HG03460 (cell line): ENCODE results near the gene CDK1.

Experiments
- ATAC-seq: cut with Tn5 transposase; IDR thresholded peaks from one replicate; pipeline ENCODE4 v1.9.1; 2021; ENCODE audit not compliant: unreplicated experiment

Gene CDK1

DNA sequence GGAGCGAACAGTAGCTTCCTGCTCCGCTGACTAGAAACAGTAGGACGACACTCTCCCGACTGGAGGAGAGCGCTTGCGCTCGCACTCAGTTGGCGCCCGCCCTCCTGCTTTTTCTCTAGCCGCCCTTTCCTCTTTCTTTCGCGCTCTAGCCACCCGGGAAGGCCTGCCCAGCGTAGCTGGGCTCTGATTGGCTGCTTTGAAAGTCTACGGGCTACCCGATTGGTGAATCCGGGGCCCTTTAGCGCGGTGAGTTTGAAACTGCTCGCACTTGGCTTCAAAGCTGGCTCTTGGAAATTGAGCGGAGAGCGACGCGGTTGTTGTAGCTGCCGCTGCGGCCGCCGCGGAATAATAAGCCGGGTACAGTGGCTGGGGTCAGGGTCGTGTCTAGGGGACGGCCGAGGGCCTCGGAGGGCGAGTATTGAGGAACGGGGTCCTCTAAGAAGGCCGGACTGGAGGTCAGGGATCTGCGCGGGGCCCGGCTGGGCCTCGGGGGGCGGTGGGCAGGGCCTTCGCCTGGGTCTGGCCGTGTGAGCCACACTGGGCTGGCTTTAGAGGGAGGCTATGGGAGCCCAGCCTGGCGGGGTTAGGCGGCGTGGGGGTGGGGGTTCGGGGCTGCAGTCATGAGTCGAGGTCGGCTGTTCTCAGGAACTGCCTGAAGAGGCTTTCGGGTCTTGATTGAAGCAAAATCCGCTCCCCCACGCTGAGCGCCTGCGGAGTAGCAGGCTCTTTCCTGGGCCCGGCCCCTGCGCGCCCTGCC is at the start of gene CDK1:
CDK1 (plus strand) TSS at position 265 of the 757 bp plus-strand sequence. CDS start 1,688 bp downstream, outside the sequence.
- ATAC-seq = peak; percentile 96

- ATAC-seq = no peak
Observed at GRCh38 chr10:60729106-60729505, 49.2 kb upstream of the CDK1 start.

- peak; percentile 78 for ATAC-seq
Observed at GRCh38 chr10:60731134-60731885, 47.0 kb upstream of the CDK1 start.

DNA sequence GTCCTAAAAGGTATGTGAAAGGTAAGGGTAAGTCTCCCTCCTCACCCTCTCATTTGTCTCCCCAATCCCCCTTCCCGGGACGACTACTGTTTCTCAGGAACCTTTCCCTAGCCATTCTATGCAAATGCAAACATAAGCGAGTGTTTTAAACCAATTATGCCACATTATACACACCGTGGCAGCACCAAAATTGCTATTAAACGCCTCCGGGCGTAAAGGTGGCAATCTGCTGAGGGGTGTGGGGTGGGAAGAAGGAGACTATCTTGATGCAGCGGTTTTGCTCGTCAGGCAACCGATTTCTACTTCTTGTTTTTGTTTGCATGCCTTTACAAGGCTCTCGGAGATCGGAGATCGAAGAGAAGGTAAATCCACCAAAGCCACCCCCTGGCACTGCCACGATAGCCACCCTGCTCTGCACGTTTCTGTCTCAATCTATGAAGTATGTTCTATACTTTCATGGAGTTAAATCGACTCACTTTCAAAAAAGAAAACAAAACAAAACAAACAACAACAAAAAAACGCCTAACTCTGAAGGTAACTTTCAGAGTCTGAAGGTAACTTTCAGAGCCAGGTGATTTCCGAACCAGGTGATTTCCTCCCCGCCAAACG is 46.0 kb upstream of the CDK1 start:
- ATAC-seq = no peak

DNA sequence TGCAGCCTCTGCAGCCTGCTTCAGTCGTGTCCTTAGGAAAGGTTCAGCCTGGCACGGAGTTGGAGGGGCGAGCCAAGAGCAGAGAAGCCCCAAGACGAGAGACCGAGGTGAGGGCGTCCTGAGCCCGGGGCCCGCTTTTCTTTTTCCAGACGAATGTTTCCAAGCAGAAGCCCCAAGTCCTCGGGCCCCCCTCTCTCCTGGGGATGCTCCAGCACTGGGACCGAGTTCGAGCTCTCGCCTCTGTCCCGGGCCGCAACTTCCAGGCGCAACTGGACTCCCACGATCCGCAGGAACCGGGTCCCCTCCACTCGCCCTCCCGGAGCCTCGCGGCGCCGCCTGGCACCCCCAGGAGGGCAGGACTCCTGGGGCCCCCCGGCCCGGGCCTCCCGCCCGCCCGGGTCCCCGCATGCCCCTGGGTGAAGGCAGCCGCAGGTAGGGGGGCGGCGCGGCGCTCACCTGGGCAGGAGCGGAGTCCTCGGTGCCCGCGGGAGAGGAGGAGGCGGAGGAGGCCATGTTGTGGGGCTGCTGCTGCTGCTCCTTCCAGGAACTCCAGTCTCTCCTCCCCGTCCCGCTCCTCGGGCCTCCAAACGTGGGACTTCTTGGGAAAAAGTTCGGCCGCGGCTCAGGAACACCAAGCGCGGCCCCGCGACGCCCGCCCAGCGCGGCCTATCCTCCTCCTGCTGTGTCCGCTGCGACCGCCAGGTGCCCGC is 45.3 kb upstream of the CDK1 start:
- peak; percentile 49 for ATAC-seq

- no peak for ATAC-seq
Observed at GRCh38 chr10:60733517-60733822, 44.8 kb upstream of the CDK1 start.

DNA sequence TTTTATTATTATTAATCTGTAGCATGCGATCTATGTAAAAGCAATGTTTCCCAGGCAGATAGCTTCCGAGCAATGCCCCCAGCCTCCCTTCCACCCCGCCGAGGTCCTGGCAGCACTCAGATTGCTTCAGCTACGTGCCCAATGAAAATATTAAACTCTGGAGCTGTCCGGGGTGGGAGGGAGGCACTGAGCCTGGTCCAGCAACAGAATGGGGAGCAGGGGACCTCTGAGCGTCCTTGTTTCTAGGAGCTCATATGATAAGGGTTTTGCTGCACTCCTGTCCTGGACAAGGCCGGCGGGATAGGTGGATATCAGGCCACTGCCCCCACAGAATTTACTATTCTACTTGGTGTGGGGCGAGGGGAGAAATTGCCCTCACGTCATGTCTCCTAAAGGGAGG is 44.5 kb upstream of the CDK1 start:
- no peak for ATAC-seq

GRCh38 chr10:60734226-60734625 is 44.1 kb upstream of the CDK1 start:
- ATAC-seq = no peak

- no peak for ATAC-seq
Observed at GRCh38 chr10:60735244-60735643, 43.0 kb upstream of the CDK1 start.

GRCh38 chr10:60737242-60737641 is 41.0 kb upstream of the CDK1 start:
- ATAC-seq = no peak

DNA sequence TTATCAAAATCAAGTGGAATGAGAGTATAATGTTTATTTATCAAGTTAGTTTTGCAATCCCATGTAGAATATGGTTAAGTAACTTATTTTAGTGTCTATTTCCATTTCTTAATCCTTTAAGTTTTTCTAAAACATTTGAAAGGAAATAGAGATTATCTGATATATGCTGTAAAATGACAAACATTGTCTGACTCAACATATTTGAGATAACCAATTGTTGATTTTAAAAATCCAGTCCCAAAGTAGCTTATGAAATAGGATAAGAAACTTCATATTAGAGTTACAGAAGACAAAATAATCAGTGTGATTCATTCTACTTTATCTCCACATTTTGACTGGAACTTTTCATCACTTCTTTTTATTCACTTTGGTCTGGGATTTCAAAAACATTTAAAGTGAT is 38.7 kb upstream of the CDK1 start:
- ATAC-seq = no peak

- no peak for ATAC-seq
Observed at GRCh38 chr10:60742512-60742911, 35.8 kb upstream of the CDK1 start.

DNA sequence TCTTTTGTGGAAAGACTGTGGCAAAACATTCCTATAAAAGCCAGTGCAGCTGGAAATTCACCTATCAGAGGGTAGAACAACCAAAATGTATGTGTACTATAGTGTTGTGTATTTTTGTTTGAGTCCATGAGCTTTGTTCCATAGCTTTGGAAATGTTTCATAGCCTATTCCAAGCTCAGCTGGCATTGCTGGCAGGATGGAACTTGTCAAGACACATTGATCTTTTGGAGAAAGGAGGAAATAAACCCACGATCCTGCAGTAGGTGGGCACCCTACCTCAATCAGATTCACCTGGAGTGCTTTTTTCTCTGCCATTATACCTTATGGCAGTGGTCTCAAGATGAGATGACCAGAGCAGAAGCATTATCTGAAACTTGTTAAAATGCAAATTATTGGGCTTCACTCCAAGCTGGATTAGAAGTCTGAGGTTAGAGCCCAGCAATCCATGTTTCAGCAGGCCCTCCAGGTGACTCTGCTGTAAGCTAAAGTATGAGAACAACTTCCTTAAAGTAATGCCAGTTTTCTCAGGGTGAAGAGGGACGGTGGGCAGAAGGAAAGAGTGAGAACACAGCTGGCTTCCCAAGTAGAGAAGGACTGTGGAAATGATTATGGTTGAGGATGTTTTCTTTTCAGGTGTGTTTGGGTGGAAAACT is 30.3 kb upstream of the CDK1 start:
- no peak for ATAC-seq

DNA sequence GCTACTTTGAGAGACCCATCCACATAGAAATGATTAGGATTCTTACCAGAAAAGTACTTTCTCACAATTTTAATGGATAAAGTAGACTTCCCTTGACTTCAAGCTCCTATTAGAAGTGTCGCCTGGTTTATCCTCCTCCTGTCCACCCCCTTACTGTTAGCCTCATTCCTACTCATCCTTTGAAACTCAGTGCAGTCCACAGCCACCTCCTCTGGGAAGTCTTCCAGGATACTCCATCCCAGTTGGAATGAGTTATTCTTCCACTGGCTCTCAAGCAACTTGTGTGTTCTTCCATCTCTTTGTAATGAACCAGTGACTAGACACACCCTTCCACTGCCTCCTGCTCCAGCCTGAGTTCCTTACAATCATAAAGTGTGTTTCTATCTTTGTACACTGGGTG is 25.1 kb upstream of the CDK1 start:
- ATAC-seq = no peak

GRCh38 chr10:60753817-60754216 is 24.5 kb upstream of the CDK1 start:
- no peak for ATAC-seq

DNA sequence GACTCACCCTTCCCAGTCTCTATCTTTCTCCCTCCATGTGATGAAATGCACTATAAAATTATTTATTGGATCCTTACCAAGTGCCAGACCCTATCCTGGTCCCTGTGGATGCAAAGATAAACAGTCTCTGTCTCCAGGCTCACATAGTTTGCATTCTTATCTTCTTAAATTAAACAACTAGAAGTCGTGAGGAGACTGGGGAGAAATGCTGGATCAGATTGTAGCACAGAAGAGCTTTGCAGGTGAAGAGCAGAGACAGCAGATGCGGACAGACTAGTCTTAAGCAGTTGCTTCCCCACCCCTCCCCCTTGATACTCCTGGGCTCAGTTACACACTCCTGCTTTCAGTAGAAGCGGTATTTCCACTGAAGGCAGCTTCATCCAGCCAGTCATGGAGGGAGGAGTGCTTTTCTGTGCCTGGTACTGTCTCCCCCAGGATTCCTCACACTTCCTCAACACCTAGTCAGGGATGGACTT is 20.8 kb upstream of the CDK1 start:
- ATAC-seq = no peak

DNA sequence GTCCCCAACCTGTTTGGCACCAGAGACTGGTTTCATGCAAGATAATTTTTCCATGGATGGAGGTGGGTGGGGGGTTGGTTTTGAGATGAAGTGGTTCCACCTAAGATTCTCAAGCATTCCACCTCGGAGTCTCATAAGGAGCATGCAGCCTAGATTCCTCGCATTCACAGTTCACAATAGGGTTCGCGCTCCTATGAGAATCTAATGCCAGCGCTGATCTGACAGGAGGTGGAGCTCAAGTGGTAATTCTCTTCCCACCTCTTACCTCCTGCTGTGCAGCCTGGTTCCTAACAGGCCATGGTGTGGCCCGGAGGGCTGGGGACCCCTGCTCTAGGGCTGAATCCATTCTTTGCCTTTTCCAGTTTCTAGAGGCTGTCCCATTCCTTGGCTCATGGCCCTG is 19.1 kb upstream of the CDK1 start:
- ATAC-seq = no peak

GRCh38 chr10:60760711-60761210 is 17.5 kb upstream of the CDK1 start:
- no peak for ATAC-seq

DNA sequence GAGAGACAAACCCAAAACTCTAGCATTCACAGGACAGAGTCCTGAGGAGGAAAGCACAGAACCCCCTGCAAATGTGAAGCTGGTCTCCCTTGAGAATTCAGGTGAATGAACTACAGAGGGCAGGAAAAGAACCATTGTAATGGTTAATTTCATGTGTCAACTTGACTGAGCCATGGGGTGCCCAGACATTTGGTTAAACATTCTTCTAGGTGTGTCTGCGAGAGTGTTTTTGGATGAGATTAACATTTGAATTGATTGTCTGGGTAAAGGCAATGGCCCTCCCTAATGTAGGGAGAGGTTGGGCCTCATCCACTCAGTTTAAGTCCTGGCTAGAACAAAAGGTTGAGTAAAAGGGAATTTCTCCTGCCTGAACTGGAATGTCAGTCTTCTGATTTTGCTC is 15.7 kb upstream of the CDK1 start:
- no peak for ATAC-seq

DNA sequence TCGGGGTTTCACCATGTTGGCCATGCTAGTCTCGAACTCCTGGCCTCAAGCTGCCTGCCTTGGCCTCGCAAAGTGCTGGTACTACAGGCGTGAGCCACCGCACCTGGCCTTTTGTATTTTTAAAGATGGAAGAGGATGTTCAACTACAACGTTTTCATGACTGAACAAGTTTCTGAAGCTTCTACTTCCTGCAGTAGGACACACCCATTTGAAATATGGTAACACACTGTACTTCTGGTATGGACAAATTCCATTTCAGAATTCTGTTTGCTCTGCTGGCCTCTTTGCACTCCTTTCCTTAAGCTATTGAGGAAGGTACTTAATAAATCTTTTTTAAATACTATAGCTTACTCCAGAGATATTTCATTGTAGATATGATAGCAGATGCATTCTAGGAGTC is 10.9 kb upstream of the CDK1 start:
- no peak for ATAC-seq

GRCh38 chr10:60769406-60769805 is 8.9 kb upstream of the CDK1 start:
- no peak for ATAC-seq
